Activated CD4-positive, alpha-beta T cell treated with anti-CD3 and anti-CD28 coated beads, Interleukin-2, amount 50 U/mL, for 24 hours (primary cell): Measurements from ENCODE around the gene COPB1.

Experiments
- DNase-seq, 2 donors: peaks; one replicate each; pipeline ENCODE4 v3.0.0-alpha.2; 2020; ENCODE audit warnings: low read depth in 1 of 2, low spot score in 1 of 2

COPB1 gene

DNA sequence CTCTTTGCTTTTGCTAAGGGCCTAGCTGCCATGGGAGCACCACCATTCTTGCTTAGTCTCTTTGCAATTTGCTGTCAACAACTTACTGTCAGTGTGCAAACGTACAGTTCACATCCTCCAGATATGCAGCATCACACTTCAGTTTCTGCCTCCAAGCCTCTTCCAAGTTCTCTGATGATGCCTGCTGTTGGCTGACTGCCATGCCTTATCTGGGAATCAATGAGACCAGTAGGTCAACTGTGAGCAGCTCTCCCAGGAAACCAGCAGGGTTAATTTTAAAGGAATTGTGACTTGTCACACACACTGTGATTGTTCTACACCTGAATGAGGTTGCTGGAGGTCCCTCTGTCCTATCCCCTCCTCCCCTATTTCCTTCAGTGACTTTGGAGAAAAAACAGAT is 56.0 kb downstream of the COPB1 start:
- no peak for DNase-seq

DNA sequence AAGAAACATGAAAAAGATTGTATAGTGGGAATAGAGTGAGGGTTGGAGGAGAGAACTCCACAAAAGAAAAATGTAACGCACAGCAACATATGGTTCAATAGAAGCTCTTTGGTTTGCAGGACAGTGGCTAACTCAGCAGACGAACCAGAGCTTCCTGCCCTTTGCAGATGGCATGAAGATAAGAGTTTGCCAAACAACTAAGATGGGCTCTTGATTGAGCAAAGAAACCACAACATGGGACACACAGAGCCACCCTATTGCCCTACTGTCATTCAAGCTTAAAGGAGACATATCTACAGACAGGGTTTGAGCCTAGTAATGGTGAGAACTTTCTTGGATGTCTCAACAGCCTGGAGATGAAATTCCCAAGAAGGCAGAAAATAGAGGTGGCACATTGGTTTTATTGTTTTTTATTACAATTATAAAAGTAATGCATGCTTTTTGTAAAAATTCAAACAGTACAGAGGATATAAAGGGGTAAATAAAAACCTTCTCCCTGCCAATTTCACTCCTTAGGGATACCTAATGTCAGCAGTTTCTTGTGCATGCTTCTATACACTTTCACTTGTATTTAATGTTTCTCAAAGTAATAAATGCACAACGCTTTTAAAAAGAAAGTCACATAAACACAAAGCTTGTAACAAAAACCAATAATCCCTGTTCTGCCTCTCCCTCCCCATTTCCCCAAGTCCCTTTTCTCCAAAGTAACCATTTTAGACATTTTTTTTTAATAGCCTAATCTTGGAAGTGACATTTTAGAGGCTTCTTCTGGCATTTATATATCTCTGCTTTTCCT is 63.7 kb downstream of the COPB1 start:
- no peak for DNase-seq

DNA sequence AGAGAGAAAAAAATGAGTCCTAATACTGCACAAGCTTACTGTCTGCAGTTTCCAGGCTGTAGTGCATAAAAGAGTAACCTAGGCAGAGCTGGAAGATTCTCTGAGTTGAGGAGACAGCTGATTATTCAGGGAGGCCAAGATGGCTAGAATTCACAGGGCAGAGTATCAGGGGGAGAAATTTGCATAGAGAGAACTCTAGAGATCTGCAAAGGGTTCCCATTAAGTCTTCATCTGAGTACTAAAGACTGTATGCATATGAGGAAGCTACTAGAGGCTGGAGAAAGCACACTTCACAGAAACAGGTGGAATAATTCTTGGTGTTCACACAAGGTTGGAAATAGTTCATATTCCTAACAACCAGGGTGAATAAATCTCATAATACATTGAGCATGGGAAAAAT is 74.0 kb downstream of the COPB1 start:
- DNase-seq, result no peak

DNA sequence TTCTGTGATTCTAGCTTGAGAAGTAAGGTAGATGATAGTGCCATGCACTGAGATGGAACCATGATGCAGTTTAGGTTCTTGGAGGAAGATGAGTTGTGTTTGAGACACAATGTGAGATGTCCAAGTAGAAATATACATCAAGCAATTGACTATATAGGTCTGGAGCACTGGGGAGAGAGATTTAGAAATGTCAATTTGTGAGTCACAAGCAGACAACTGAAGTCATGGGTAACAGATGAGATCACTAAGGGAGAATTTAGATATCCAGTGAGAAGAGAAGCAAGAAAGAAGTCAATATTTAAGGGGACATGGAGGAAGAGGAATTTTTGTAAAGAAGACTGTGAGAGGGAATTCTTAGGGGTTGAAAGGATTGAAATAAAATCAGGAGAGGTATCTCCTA is 75.5 kb downstream of the COPB1 start:
- DNase-seq, result no peak

DNA sequence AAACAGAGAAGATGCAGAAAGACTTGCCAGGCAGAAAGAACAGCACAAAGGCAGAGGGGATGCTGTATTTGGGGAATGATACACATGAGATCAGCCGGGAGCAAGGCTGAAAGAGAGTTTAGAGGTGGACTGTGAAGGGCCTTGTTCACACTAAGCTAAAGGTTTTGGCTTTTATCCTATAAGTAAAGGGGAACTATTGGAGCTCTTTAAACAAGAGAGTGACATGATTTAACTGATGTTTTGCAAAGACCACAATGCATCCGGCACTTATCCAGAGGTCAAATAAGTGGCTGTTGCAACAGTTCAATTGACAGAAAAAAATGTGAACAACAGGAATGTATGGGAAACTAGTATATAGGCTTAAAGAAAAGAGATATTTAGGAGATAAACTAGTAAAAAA is 76.0 kb downstream of the COPB1 start:
- no peak for DNase-seq

DNA sequence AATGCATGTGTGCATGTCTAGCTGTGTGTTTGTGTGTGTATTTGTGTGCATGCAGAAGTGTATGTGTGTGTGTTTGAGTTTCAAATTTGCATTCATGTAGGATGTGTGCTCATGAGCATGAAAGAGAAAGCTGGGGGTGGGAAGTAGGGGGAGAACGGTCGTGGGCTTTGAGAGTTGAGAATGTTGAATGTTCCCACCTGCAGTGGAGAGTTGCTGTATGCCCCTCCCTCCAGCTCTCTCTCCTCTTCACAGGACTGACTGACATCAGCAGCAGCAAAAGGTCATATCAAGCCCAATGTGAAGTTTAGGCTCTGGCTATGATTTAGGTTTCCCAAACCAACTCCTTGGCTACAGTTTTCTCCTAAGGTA is 76.8 kb downstream of the COPB1 start:
- DNase-seq, result no peak

DNA sequence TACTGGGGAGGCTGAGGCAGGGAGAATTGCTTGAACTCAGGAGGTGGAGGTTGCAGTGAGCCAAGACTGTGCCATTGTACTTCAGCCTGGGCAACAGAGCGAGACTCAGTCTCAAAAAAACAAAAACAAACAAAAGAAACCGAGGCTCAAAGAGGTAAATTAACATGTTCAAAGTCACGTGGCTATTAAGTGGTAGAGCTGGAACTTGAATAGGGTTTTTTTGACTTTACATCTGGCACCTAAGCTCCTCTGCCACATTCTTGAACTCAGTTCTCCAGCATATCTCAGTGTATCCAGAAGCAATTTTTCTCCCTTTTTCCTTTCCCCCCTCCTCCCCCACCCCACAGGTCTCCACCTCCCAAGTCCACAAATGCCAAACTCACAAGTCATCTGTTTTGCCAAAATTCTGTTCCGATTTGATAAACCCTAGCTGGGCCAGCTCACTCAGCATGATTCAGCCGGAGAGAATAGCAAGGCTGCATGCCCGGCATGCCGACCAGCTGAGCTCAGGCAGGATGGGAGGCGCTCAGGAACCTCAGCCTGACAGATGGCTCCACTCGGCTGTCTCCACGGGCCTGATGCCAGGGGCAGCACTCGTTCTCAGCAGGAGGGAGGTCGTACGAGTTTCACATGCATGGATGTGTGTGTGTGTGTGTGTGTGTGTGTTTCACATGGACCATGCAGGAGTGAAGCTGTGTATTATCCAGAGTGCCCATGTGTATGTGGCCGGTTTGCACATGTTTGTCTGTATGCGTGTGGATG is 77.4 kb downstream of the COPB1 start:
- DNase-seq, result no peak

DNA sequence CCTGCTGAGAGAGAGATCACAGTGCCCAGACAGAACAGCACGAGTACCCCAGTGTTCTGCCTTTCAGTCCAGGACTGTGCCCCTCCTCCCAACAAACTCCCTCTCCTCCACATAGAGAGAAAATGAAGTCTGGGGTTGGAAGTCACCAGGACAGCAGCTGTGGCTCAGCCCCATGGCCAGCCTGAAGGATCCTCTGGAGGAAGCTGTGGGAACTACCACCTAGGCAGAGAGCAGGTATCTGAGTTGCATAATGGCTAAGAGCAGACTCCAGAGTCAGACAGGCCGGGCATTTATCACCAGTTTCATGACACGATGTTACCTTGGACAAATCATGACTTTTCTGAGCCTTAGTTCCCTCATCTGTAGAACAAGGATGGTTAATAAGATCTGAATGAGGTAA is 79.4 kb downstream of the COPB1 start:
- no peak for DNase-seq

DNA sequence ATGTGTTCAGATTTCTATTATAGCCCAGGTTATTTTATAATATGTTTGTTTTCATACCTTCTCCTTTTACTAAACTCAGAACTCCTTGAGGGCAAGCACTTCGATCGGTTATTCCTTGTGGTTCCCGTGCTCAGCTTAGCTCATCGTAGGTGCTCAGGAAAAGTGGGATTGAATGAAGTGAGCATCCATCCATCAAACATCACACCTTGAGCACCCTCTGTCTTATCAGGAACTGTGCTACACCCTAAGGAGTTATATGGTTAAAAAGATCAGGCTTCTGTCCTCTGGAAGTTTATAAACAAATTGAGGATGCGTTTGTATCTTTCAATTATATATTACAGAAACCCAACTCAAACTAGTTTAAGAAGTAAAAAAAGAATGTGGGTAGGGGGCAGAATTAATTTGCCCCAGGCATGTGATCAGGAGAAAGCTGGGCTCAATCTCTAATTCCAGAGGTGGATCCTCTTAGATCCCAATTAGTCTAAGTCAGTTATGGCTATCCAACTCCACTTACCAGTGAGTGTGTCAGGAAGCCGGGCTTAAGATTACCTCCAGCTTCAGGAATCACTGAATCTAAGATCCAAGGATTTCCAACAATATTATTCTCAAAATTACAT is 80.7 kb downstream of the COPB1 start:
- DNase-seq, result no peak

DNA sequence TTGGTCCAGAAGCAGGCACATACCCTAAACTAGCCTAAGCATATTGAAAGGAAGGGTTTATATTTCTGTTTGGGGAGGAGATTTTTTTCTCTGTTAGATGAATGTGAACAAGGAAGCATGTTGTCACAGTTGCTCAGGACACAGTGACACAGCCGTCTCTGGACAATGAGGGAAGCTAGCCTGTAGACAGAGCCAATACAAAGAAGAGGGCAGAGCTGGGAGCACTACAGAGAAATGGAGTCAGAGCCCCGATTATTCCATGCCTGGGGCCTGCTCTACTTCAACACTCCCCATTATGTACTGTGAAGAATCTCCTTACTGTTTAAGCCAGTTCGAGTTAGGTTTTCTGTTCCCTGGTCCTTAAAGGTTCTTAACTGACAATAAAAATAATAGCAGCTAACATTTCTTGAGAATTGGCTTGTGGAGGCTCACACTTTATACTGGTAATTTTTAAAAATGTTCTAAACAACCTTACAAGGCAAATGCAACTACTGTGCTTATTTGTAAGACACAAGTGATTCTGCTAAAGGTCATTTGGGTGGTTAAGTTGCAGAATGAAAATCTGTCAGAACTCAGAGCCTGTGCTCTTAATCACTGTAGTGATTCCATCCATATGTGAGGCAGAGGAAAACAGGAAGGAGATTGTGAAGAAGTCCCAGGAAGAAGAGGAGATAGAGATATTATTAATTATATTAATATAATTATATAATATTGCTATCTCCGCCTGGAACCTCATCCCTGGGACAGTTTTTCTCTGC is 81.8 kb downstream of the COPB1 start:
- DNase-seq, result no peak

DNA sequence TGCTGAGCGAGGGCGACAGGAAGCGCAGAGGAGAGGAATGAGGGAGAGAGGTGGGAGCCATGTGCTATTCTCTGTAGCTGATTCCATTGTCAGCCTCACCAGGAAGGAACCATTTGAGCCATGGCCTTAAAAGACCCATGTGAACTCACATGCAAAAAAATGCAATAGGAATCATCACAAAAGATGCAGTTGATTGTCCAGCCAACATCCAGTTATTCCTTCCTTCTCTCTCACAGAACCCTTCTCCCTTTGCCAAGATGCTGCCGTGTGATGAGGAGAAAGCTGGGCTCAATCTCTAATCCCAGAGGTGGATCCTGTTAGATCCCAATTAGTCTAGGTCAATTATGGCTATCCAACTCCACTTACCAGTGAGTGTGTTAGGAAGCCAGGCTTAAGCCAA is 82.4 kb downstream of the COPB1 start:
- no peak for DNase-seq

DNA sequence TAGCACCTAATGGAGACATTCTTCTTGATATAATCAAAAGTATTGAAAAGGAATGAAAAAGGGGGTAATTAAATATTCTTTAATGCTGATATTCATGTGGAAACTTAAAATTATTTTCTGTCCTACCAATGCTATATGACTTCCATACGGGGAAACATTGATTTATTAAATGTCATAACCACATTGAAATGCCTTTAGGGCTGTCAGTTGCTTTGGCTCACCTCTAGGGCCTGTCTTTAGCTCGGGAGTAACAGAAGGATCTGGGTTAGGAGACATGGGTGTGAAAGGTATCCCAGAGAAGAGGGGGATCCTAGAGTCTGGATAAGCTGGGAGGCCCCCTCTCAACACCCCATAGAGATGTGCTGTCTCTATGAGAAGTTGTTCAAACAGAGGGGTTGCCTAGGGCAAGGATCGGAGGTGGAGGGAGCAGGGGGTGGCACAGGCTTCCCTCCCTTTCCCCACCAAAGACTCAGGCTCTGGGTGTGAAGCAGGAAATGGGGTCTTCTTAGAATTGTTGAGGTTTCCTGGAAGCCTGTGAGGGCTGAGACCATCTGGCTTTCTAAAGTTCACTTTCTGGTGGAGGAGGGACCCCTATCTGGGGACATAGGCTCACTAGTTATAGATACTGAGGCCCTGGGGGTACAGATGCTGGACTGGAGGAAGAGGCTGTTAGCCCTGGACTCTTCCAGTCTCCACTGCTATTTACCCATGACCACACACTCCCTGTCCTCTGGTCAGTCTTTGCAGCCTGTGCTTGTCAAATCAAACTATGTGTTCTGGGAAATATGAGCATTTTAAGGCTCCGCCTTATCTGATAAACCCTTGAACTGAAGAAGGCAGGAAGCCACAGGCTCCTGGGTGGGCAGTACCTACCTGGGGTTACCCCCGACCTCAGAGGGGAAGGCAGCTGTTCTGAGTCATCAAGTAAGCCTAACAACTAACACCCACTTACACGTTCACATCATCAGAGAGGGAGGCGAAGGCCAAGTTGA is 84.8 kb downstream of the COPB1 start:
- DNase-seq, result peak; percentile 39 to 65

DNA sequence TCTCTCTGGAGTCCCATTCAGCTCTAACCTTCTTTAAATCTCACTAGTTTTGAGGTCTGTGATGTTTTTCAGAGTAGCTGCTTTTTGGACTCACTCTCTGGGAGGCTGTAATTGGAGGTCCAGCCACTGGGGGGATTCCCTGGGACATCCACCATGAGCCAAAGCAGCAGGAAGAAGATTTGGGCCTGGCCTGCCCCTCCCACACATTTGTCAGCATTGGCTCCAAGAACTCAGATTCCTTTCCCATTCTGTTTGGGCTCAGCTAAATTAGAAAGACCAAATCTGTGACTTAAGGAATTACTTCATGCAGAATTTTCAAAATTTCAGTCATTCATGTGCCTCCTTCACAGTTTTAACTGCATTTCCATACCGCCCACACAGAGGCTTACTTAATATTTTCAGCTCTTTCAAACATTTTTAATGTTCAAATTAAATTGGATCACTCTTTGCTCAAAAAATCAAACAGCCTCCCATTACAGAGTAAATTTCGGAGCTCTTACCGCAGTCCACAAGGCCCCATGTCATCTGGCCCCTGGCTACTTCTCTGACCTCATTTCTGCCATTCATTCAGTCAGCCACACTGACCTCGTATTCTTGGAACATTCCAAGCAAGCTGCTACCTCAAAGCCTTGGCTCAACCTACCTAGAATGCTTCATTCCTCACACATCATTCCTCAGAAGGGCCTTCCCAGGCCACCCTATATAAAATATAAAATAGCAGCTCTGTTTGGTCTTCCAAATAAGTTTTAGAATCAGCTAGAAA is 86.1 kb downstream of the COPB1 start:
- DNase-seq, result no peak

DNA sequence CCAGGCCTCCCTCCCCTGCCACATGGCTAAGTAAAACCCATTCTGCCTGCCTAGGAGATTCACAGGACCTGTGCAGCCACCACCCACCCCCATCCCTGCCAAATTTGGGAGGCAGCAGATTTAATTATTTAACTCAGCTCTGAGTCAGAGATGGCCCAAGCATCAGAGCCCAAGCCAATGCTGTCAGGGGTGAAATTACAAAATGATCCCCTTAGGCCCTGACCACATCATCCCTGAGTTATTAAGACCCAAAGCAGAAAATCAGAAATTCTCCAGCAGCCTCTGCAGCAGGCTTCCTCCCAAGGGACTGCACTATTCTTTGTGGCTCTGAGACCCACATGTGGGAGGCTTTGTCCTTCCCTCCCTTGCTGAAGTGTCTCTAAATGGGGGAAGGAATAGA is 87.8 kb downstream of the COPB1 start:
- DNase-seq, result no peak

DNA sequence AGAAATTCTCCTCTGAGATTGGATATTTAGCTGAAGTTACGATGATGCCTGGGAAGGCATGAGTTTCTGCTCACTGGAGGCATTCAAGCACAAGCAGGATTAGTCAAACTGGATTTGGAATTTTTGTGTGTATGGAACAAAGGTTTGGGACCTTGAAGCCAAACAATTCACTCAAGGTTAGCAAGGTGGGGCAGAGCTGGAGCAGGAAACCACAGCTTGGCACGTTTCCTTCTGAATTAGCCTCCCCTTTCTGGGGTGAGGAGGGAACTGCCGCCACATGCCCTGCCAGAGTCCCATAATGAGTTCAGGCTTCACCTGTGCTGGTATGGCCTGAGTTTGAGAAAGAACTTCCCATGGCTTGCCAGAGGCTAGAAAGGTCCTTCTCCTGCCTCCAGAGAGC is 89.7 kb downstream of the COPB1 start:
- DNase-seq, result no peak

DNA sequence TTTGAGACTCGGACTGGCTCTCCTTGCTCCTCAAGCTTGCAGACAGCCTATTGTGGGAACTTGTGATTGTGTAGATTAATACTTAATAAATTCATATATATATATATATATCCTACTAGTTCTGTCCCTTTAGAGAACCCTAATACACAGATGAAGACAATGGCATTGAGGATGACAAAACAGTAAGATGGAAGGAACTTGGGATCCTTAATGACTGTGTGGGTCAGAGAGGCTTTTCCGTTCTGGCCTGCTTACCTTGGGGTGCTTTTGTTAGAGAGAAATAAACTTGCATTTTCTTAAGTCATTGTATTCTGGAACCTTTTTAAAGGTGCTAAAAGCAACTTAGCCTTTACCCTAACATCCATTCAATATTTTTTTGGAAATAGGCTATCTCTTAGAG is 91.0 kb downstream of the COPB1 start:
- DNase-seq, result no peak
